Esophagus squamous epithelium (tissue), 5 donors: ENCODE results near the gene SYDE1. TPM values are rescaled to one million over a fixed set of nuclear protein-coding genes. Genes with fewer than 3 reads are reported as not detected.
"Not testable (repeated sequence)": the region's sequence is repeated elsewhere in the genome, so short reads cannot be mapped to it uniquely, and the experiment has no call there.

Experiments
- DNase-seq: peaks from one replicate; lab custom pipeline; 2025; lab: John Stamatoyannopoulos, UW
- H3K27ac ChIP-seq, 4 donors: fragments of 200-600 bp; sonication (generic); one replicate each; pipeline ENCODE4 v1.5.1; 2016 to 2019; ENCODE audit warnings: mild to moderate bottlenecking in 1 of 4
- H3K27me3 ChIP-seq, 4 donors: fragments of 200-600 bp; sonication (generic); 1 replicate in 3 of 4; 2 replicates in 1 of 4; pipeline versions ENCODE4 v1.5.1 to v1.6.0; 2017 to 2021; ENCODE audit warnings: antibody characterized with exemption in 1 of 4
- H3K36me3 ChIP-seq, 3 donors: fragments of 200-600 bp; sonication (generic); one replicate each; pipeline ENCODE4 v1.5.1; 2016 to 2019
- H3K4me1 ChIP-seq, 3 donors: fragments of 200-600 bp; sonication (generic); one replicate each; pipeline ENCODE4 v1.5.1; 2017 to 2019
- H3K4me3 ChIP-seq, 4 donors: fragments of 200-600 bp; sonication (generic); 1 replicate in 3 of 4; 2 replicates in 1 of 4; pipeline ENCODE4 v1.5.1; 2016 to 2019; ENCODE audit warnings: mild to moderate bottlenecking in 2 of 4, moderate library complexity in 1 of 4
- H3K9me3 ChIP-seq, 3 donors: fragments of 200-600 bp; sonication (generic); one replicate each; pipeline ENCODE4 v1.5.1; 2016 to 2019
- POLR2A ChIP-seq, 4 donors: fragments of 450-650 bp; IDR thresholded peaks; one replicate each; pipeline ENCODE4 v1.6.1; 2017; ENCODE audit warnings: antibody characterized with exemption in 4 of 4, mild to moderate bottlenecking in 4 of 4, moderate library complexity in 3 of 4
- WGBS, 2 donors: methylation state at CpG; one replicate each; pipeline ENCODE4 v1.1.5; 2018; 5-methylcytosine and 5-hydroxymethylcytosine counted together
- intact Hi-C: fragments of 100-400 bp; cut with DNase I; formaldehyde crosslinking; loops from one replicate; pipeline ENCODE4 v1.15.0; 2022
- total RNA-seq, 4 donors: library from RNA; depleted of rRNA; stranded (reverse); fragments of >200 nt; gene quantifications; one replicate each; pipeline ENCODE4 v1.1.0, GENCODE V29; 2016
- TF ChIP-seq, protein P1 (sequence below), 6 experiments: fragments of 450-650 bp in 4 of 6; fragments of 200-600 bp in 2 of 6; sonication (generic) in 2 of 6; IDR thresholded peaks; one replicate each; pipeline ENCODE4 v1.5.1; 2016 to 2019; ENCODE audit warnings: antibody characterized with exemption in 6 of 6, mild to moderate bottlenecking in 4 of 6, moderate library complexity in 4 of 6
- donor health status: DM: yes; HTN: yes; CAD: no.

The SYDE1 gene
- total RNA-seq, 4 donors from 2014 or later, result 1.4 to 10.3 (median 4.6) TPM

DNA sequence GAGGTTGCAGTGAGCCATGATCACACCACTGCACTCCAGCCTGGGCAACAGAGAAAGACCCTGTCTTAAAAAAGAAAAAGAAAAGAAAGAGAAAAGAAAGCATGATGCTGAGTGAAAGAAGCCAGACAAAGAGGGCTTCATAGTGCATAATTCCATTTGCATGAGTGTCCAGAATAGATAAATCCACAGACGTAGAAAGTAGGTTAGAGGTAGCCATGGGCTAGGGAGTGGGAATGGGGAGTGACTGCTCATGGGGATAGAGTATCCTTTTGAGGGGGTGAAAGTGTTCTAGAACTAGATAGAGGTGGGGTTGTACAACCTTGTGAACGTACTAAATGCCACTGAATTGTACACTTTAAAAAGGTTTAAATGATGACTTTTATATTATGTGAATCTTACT, 32.8 kb upstream of the SYDE1 start:
- H3K4me3 ChIP-seq, result no peak overlapping the region
- 53 to 81% methylated on average over 2 of the region's 2 CpGs for WGBS, 2 donors
- intact Hi-C loops, result no loop called here
- no peak for DNase-seq
- H3K9me3 ChIP-seq, result no peaks in the 10 kb centered on the region
- no peak overlapping the region for H3K27ac ChIP-seq
- H3K36me3 ChIP-seq, result no peaks in the 10 kb centered on the region
- TF ChIP-seq, protein P1, sequence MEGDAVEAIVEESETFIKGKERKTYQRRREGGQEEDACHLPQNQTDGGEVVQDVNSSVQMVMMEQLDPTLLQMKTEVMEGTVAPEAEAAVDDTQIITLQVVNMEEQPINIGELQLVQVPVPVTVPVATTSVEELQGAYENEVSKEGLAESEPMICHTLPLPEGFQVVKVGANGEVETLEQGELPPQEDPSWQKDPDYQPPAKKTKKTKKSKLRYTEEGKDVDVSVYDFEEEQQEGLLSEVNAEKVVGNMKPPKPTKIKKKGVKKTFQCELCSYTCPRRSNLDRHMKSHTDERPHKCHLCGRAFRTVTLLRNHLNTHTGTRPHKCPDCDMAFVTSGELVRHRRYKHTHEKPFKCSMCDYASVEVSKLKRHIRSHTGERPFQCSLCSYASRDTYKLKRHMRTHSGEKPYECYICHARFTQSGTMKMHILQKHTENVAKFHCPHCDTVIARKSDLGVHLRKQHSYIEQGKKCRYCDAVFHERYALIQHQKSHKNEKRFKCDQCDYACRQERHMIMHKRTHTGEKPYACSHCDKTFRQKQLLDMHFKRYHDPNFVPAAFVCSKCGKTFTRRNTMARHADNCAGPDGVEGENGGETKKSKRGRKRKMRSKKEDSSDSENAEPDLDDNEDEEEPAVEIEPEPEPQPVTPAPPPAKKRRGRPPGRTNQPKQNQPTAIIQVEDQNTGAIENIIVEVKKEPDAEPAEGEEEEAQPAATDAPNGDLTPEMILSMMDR (IDR thresholded peaks at IDR 0.05), result no peak
- no peak for TF ChIP-seq POLR2A (IDR thresholded peaks at IDR 0.05)
- no peaks in the 10 kb centered on the region for H3K4me1 ChIP-seq
- peaks cover 0 to 20% (median 0%) of the 10 kb centered on the region in 4 donors for H3K27me3 ChIP-seq

DNA sequence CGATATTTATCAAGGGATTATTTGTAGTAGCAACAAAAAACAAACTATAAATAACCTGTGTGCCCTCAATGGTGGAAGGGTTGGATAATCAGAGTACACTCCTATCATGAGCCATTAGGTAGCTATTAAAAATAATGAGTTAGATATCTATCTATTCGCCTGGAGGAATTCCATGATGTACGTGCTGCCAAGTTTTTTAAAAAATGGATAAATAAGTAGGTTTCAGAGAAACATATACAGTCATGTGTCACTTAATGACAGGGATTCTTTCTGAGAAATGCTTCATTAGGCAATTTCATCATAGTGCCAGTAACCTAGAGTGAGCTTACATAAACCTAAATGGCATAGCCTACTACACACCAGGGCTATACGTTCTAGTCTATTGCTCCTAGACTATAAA, 31.4 kb upstream of the SYDE1 start:
- peaks cover 0 to 28% (median 0%) of the 10 kb centered on the region in 4 donors for H3K27me3 ChIP-seq
- no peaks in the 10 kb centered on the region for H3K9me3 ChIP-seq
- H3K4me3 ChIP-seq, result no peak overlapping the region
- DNase-seq, result no peak
- H3K4me1 ChIP-seq, result no peaks in the 10 kb centered on the region
- 68% methylated on average over 4 of the region's 4 CpGs for WGBS, 2 donors
- TF ChIP-seq, protein P1 (IDR thresholded peaks at IDR 0.05), result no peak
- no peak for TF ChIP-seq POLR2A (IDR thresholded peaks at IDR 0.05)
- intact Hi-C loops, result no loop called here
- H3K27ac ChIP-seq, result no peak overlapping the region
- H3K36me3 ChIP-seq, result no peaks in the 10 kb centered on the region

- H3K4me3 ChIP-seq, DNase-seq, H3K9me3 ChIP-seq, H3K4me1 ChIP-seq, H3K36me3 ChIP-seq, H3K27ac ChIP-seq, intact Hi-C loops: not testable (repeated sequence)
- peaks cover 0 to 66% (median 0%) of the 10 kb centered on the region in 4 donors for H3K27me3 ChIP-seq
- WGBS, 2 donors, result 53 to 54% methylated on average over 4 of the region's 4 CpGs
These were observed 27.2 kb upstream of the SYDE1 start for GRCh38 chr19:15080002-15080401.

DNA sequence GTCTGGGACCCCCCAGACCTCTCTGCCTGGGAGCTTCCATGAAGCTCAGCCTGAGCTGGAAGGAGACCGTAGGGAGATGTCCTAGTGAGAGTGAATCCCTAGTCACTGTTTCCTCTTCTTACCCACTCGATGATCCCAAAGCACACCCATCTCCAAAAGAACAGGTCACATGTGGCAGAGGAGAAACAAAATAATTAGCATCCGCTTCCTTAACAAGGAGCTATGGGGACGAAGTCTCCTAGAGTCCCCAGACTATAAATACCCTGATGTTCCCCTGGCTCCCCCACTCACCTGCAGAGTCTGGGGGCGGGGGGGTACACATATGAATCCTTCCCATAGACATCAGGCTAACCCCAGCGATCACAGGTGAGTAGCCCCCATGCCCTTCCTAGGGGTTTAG, 25.3 kb upstream of the SYDE1 start, which contains the start of gene OR1I1:
OR1I1 (plus strand) TSS at position 301 of the 400 bp plus-strand sequence. CDS start 4,855 bp downstream, outside the sequence.
- WGBS, 2 donors, result 58 to 70% methylated on average over 5 to 6 of the region's 6 CpGs
- H3K4me1 ChIP-seq, result no peaks in the 10 kb centered on the region
- no peak for TF ChIP-seq POLR2A (IDR thresholded peaks at IDR 0.05)
- TF ChIP-seq, protein P1 (IDR thresholded peaks at IDR 0.05), result no peak
- H3K4me3 ChIP-seq, result no peak within 1 kb of the TSS
- peaks cover 0 to 79% (median 0%) of the 10 kb centered on the region in 4 donors for H3K27me3 ChIP-seq
- no peaks in the 10 kb centered on the region for H3K9me3 ChIP-seq
- intact Hi-C loops, result no loop called here
- no peak within 1 kb of the TSS for H3K27ac ChIP-seq
- H3K36me3 ChIP-seq, result no peaks in the 10 kb centered on the region
- DNase-seq, result no peak

GRCh38 chr19:15087182-15087581, 20.0 kb upstream of the SYDE1 start:
- intact Hi-C loops, result no loop called here
- WGBS, 2 donors, result 77 to 80% methylated on average over 11 of the region's 11 CpGs

More at GRCh38 chr19:15087182-15087581, 20.0 kb upstream of the SYDE1 start:
- H3K9me3 ChIP-seq, result no peaks in the 10 kb centered on the region
- peaks cover 0 to 4% (median 2%) of the 10 kb centered on the region in 3 donors for H3K4me1 ChIP-seq
- TF ChIP-seq POLR2A (IDR thresholded peaks at IDR 0.05), result no peak
- TF ChIP-seq, protein P1 (IDR thresholded peaks at IDR 0.05), result no peak
- no peaks in the 10 kb centered on the region for H3K36me3 ChIP-seq
- H3K4me3 ChIP-seq, result no peak overlapping the region
- peaks cover 0 to 59% (median 0%) of the 10 kb centered on the region in 4 donors for H3K27me3 ChIP-seq
- no peak overlapping the region for H3K27ac ChIP-seq
- no peak for DNase-seq
